ENCODE measurements around the gene EMC8. TPM values are rescaled to one million over a fixed set of nuclear protein-coding genes. Genes with fewer than 3 reads are reported as not detected.

The EMC8 gene
- polyA plus RNA-seq, 1 of the 3 experiments (the other 2 are of a cell fraction), result 45.9 TPM

- Histone ChIP-seq H3K9ac (no peak overlapping the region), H3K79me2 (ENCODE audit: insufficient read depth) (peaks cover 7% of the 10 kb centered on the region), H3K27me3 (ENCODE audit: insufficient read depth) (no peaks in the 10 kb centered on the region), H3K36me3 (replicated peaks in 1 of 2; ENCODE audit: control insufficient read depth in 1 of 2, insufficient read depth in 2 of 2, low read length in 1 of 2) (no peaks in the 10 kb centered on the region), H3K9me2 (no peaks in the 10 kb centered on the region), H3K4me1 (ENCODE audit: control insufficient read depth in 1 of 2, insufficient read depth in 2 of 2, low read depth in 1 of 2, low read length in 1 of 2) (peaks cover 0 to 8% of the 10 kb centered on the region in 2 experiments; a peak in 1 of 4 replicates), H3F3A (replicated peaks; ENCODE audit: insufficient read depth) (no peaks in the 10 kb centered on the region), H4K20me1 (ENCODE audit: insufficient read depth) (no peaks in the 10 kb centered on the region), H2AFZ (ENCODE audit: low read depth) (no peak overlapping the region), H3K4me2 (no peak overlapping the region), H3K27ac (ENCODE audit: low read depth in 2 of 2, low read length in 1 of 2) (no peak overlapping the region), H3K4me3 (ENCODE audit: low read depth in 2 of 2, low read length in 1 of 2) (no peak overlapping the region), H3K9me3 (no peaks in the 10 kb centered on the region)
- no peak for TF ChIP-seq MAX (IDR thresholded peaks at IDR 0.05; ENCODE audit: low read depth)
- TF ChIP-seq RAD21 (IDR thresholded peaks at IDR 0.05; ENCODE audit: low read length), result no peak
- no peak for TF ChIP-seq JUND (IDR thresholded peaks at IDR 0.05)
- ChIA-PET POLR2A (no interaction called here), CTCF (interaction anchor here (1.0 kb wide), 1 partner anchor 17 kb away, joined by 4 read pairs; no protein-coding TSS in a partner anchor)
- no peak for DNase-seq
- 77% methylated on average over 7 of the region's 10 CpGs for WGBS (ENCODE audit: low lambda C conversion rate)
Measured at GRCh38 chr16:85734311-85735017, 64.9 kb downstream of the EMC8 start.

- ChIA-PET CTCF (interaction anchor here (1.0 kb wide), 1 partner anchor 16 kb away, joined by 4 read pairs; no protein-coding TSS in a partner anchor), POLR2A (no interaction called here)
- TF ChIP-seq TCF12 (IDR thresholded peaks at IDR 0.05) (no peak), PBX3 (IDR thresholded peaks at IDR 0.05) (peak; percentile 57)
- peak; percentile 61 for DNase-seq
- H3K9me3 ChIP-seq, result no peaks in the 10 kb centered on the region
- H3F3A ChIP-seq (replicated peaks; ENCODE audit: insufficient read depth), result no peaks in the 10 kb centered on the region
- no peaks in the 10 kb centered on the region for H4K20me1 ChIP-seq (ENCODE audit: insufficient read depth)
- WGBS (ENCODE audit: low lambda C conversion rate), result 94% methylated on average over 9 of the region's 11 CpGs
- H3K4me3 ChIP-seq (ENCODE audit: low read depth in 2 of 2, low read length in 1 of 2), result no peak overlapping the region
- no peaks in the 10 kb centered on the region for H3K36me3 ChIP-seq (replicated peaks in 1 of 2; ENCODE audit: control insufficient read depth in 1 of 2, insufficient read depth in 2 of 2, low read length in 1 of 2)
- no peak overlapping the region for H3K4me2 ChIP-seq
- H3K9me2 ChIP-seq, result no peaks in the 10 kb centered on the region
- H3K27me3 ChIP-seq (ENCODE audit: insufficient read depth), result no peaks in the 10 kb centered on the region
- no peak overlapping the region for H2AFZ ChIP-seq (ENCODE audit: low read depth)
- H3K27ac ChIP-seq (ENCODE audit: low read depth in 2 of 2, low read length in 1 of 2), result no peak overlapping the region
- H3K4me1 ChIP-seq (ENCODE audit: control insufficient read depth in 1 of 2, insufficient read depth in 2 of 2, low read depth in 1 of 2, low read length in 1 of 2), result peaks cover 0 to 2% of the 10 kb centered on the region in 2 experiments; a peak in 1 of 4 replicates
- H3K79me2 ChIP-seq (ENCODE audit: insufficient read depth), result peaks cover 9% of the 10 kb centered on the region
- no peak overlapping the region for H3K9ac ChIP-seq
Measured at GRCh38 chr16:85733839-85734170, 65.5 kb downstream of the EMC8 start.

GRCh38 chr16:85733155-85733838 lies 66.0 kb downstream of the EMC8 start:
- DNase-seq, result no peak
- Histone ChIP-seq H3K27ac (ENCODE audit: low read depth in 2 of 2, low read length in 1 of 2) (no peak overlapping the region), H3F3A (replicated peaks; ENCODE audit: insufficient read depth) (no peaks in the 10 kb centered on the region), H3K4me3 (ENCODE audit: low read depth in 2 of 2, low read length in 1 of 2) (no peak overlapping the region), H4K20me1 (ENCODE audit: insufficient read depth) (no peaks in the 10 kb centered on the region), H3K36me3 (replicated peaks in 1 of 2; ENCODE audit: control insufficient read depth in 1 of 2, insufficient read depth in 2 of 2, low read length in 1 of 2) (no peaks in the 10 kb centered on the region), H2AFZ (ENCODE audit: low read depth) (no peak overlapping the region), H3K4me1 (ENCODE audit: control insufficient read depth in 1 of 2, insufficient read depth in 2 of 2, low read depth in 1 of 2, low read length in 1 of 2) (no peaks in the 10 kb centered on the region), H3K79me2 (ENCODE audit: insufficient read depth) (peaks cover 12% of the 10 kb centered on the region; the same call in 1 of the 2 replicates), H3K27me3 (ENCODE audit: insufficient read depth) (no peaks in the 10 kb centered on the region), H3K4me2 (no peak overlapping the region), H3K9me2 (no peaks in the 10 kb centered on the region), H3K9ac (no peak overlapping the region), H3K9me3 (no peaks in the 10 kb centered on the region)
- ChIA-PET POLR2A (no interaction called here), CTCF (interaction anchor here (1.0 kb wide), 1 partner anchor 16 kb away, joined by 4 read pairs; no protein-coding TSS in a partner anchor)
- 89% methylated on average over 13 of the region's 13 CpGs for WGBS (ENCODE audit: low lambda C conversion rate)
- TF ChIP-seq EZH2phosphoT487 (IDR thresholded peaks at IDR 0.05; ENCODE audit: borderline replicate concordance, low read depth) (no peak), RCOR1 (IDR thresholded peaks at IDR 0.05; ENCODE audit: low read length) (no peak), MXI1 (IDR thresholded peaks at IDR 0.05; ENCODE audit: low read depth, low read length) (no peak), FOSL2 (IDR thresholded peaks at IDR 0.05; ENCODE audit: borderline replicate concordance, low read depth) (no peak), ELF1 (IDR thresholded peaks at IDR 0.05) (no peak), ZBTB33 (IDR thresholded peaks at IDR 0.05; ENCODE audit: borderline replicate concordance, low read depth) (no peak), RFX5 (IDR thresholded peaks at IDR 0.05; ENCODE audit: low read length) (no peak), TEAD4 (IDR thresholded peaks at IDR 0.05; ENCODE audit: borderline replicate concordance, insufficient read depth) (no peak), MEF2A (IDR thresholded peaks at IDR 0.05; ENCODE audit: borderline replicate concordance, low read depth) (no peak), CTCF (IDR thresholded peaks at IDR 0.05) (no peak), GABPA (IDR thresholded peaks at IDR 0.05; ENCODE audit: low read depth) (no peak), NFIC (IDR thresholded peaks at IDR 0.05; ENCODE audit: borderline replicate concordance) (no peak), RAD21 (IDR thresholded peaks at IDR 0.05; ENCODE audit: low read length) (no peak), JUND (IDR thresholded peaks at IDR 0.05) (no peak)
